Stimulated activated CD8-positive, alpha-beta memory T cell treated with anti-CD3 and anti-CD28 coated beads, Interleukin-15, amount 100 ng/mL, for 48 hours (primary cell): ENCODE measurements around the gene WNT7A.

Experiments
- DNase-seq, 2 donors: peaks; one replicate each; pipeline ENCODE4 v3.0.0-alpha.2; 2020; ENCODE audit warnings: low read depth in 2 of 2

WNT7A gene

DNA sequence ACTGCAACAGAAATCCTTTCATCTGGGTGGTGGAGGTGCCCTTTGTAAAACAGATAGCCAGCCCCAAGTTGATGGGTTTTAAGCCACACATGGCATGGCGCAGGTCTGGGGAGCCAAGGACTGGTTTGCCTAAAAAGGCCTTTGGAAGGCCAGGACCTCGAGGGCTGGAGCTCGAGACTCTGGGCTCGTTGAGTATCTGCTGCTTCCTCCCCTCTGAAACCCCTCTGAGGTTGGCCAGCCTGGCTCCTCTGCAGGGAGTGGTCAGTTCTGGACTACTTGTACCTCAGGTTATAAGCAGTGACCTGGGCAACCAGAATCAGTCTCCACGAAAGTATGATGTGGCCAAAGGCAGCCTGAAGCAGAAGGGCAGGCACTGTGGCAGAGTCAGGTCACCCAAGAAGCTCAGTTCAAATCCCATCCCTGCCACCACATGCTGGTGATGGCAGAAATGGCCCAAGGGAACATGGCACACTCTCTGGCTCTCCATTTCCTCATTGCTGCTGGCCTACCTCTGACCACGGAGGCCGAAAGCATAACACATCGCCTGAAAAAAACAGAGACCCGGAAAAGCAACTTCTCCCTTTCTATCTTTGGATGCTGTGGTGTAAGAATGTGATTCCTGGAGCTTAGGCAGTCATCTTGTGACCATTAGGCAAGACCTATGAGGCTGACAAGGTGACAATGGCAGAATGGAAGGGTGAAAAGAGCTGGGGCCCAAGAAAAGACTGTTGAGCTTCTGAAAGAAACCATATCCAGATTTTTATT is 51.2 kb downstream of the WNT7A start:
- DNase-seq, result no peak

DNA sequence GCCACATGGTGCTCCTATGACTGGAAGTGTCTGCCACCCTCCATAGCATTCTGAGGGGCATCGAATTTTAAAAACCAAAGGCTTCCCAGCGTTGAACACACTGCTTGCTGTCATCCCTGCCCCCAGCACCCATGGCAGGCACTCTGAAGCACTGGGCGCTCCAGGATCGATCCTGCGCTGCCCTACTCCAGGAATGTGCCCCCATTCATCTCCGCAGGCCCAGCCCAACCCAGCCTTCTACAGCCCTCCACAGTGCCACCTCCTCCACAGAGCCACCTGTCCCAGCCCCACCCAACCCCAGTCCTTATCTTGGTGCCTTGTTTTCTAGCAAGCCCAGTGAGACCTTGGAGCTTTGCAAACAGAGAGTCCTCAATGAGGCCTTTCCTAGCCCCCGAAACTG is 52.2 kb downstream of the WNT7A start:
- DNase-seq, result no peak

DNA sequence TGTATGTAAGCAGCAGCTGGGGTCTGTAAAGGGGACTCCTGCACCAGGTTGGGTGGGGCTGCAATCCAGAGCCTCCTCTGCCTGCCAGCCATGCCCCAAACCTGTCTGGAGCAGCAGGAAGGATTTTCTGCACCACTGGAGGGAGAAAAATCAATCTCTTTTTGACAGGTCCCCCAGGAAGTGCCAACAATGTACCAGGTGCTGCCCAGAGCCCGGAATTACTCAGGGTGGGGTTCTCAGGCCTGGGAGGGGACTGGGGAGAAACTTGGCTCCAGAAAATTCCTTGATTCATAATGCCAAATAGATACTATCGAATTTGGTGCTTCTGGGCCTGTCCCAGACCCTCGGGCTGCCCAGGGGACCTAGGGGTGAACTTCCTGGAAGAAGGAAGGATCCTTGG is 52.6 kb downstream of the WNT7A start:
- DNase-seq, result no peak

DNA sequence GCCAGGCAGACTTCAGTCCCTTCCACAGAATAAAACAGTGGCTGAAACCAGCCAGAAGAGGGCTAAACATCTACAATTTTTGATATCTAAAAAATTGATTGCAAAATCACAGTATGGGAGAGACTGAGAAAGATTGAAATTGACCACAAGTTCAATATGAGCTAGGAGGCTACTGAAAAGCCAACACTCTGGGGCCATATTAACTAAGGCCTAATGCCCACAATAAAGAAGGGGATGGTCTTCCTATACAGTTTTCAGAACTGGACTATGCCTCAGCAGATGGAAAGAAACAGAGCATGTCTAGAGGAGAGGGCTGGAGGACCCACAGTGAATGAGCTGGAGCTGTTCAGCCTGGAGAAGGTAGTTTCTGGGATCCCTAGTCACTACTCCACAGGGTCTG is 53.2 kb downstream of the WNT7A start:
- DNase-seq, result no peak

DNA sequence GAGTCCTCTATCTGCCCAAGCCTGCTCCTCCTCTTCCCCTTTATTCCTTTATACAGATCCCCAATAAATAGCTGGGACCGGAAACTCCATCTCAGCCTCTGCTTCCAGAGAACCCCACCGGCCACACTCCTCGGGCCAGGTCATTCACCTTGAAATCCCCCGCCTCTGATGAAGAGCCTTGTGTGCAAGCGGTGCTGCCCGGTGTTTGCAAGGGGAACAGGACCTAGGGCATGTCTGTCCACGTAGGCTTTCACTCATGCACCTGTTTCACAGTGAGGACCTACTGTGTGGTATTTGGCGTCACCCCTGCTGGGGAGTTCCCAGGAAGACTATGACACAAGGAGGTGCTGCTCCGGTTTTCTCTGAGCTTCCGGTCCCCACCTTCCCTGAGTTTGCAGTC is 54.0 kb downstream of the WNT7A start:
- DNase-seq, result no peak

DNA sequence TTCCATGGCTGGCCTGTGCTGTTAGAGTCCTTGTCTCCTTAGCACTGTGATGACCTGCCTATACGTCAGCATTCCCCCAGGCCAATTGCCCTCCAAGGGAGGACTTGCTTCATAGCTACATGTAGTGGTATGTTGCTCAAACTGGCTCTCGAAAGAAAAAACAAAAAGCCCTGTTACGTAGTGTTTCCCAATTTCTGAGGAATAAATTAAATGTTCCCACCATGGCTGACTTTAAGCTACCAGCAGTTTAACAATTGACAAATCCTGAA is 54.6 kb downstream of the WNT7A start:
- DNase-seq, result no peak

DNA sequence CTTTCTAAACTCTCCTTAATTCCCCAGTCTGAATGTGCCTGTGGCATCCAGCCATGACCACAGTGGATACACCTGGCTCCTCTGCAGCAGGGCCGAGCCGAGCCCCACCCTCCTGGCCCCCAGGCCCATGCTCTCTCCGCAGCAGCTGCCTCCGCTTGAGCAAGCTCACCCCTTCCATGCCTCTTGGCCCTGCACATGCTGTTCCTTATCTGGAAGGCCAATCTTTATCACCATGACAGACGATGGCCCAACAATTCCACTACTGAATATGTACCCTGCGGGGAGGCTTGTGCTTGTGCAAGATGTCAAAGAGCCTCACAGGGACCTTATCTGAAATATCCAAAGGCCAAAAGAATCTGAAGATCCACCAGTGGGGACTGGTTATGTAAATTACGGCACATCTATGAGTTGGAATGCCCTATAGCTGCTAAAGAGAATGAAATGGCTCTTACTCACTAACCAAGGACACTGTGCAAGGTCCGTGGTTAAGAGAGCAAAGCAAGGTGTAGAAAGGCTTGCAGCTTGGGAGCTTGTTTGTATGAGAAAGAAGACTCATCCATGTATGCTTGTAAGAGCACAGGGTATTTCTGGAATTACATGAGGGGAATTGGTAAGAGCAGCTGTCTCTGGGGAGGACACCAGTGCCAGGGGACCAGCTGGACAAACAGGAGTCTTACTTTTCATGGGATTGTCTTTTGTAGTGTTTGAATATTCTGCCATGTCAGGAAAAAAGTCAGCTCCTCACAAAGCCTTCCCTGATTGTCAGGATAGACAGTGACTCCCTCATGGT is 55.2 kb downstream of the WNT7A start:
- DNase-seq, result no peak

DNA sequence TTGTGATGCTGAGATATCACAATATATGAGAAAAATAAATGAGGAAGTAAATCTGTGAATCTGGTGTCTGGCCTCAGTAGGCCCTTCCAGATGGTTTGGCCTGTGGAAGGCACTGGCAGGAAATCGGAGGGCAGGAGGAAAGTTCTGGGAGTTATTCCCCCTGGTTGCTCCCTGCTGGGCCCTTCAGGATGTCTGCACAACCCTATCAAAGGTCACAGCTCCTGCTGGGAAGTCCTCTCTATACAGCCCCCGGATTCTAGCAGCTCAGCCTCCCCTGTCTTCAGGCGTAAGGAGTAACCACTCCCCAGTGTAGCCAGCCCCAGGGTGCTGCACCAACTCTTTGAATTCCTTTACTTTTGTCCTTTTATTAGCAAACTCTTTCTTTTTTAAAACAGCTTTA is 56.2 kb downstream of the WNT7A start:
- DNase-seq, result no peak

DNA sequence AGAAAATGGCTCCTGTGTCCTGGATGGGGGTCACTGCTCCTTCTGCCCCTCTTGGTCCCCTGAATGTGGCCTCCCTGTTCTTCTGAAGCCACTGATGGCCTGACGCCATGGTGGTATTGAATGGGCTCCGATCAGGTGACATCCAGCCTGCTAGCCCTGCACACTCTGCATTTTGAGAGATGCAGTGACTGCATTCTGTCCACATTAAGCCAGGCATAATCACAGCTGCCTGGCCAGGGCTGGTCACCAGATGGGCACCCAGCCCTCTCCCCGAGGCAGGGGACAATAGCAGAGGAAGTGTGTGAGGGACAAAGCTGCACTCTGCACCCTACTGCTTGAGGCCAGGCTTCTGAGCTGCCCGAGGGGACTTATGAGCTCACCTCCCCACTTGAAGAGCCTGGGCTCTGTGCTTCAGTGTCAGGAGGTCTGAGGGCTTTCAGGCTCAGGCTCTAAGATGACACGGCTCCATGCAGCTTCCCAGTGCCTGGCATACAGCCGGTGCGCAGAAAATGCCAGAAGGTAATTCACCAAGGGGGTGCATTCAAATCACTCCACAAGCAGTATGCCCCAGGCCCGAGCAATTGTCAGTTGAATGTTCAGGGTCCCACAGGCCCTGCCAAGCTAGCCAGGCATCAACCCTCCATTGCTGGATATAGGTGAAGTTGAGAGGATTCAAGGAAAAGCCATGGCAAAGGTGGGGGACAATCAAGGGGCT is 56.8 kb downstream of the WNT7A start:
- no peak for DNase-seq

DNA sequence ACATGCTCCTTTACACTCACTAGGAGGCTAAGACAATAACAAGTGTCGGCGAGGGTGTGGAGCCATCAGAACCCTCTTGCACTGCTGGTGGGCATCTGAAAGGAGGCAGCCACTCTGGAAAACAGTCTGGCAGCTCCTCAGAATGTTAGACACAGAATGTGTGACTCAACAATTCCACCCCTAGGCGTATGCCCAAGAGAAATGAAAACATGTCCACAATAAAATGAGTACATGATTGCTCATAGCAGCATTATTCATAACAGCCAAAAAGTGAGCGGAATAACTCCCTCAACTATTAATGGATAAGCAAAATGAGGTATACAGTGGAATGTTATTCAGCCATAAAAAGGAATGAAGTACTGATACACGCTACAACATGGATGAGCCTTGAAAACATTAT is 57.8 kb downstream of the WNT7A start:
- no peak for DNase-seq

DNA sequence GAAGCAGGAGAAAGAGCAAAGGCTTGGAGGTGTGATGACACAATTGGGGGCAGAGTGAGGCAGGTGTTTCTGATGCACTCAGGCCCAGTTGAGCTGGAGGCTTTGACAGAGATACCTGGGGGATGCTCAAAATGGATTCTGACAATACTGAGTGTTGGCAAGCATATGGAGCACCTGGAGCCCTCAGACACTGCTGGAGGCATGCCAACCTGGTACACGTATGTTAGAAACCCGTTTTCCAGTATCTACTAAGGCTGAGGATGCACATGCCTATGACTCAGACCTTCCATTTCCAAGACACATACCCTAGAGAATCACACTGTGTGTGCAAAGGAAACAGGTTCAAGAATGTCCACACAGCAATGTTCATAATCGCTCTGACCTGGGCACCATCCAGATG is 58.7 kb downstream of the WNT7A start:
- DNase-seq, result no peak

DNA sequence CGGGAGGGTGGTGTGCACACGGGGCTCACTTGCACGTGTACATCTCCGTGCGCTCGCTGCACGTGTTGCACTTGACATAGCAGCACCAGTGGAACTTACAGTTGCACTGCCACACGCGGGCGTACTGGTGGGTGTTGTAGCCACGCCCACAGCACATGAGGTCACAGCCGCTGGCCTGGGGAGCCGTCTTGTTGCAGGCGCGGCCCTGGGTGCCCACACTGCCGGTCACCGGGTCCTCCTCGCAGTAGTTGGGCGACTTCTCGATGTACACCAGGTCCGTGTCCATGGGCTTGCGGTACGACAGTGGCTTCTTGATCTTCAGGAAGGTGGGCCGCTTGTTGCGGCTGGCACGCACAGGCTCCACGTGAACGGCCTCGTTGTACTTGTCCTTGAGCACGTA is 61.0 kb downstream of the WNT7A start:
- DNase-seq, result no peak

DNA sequence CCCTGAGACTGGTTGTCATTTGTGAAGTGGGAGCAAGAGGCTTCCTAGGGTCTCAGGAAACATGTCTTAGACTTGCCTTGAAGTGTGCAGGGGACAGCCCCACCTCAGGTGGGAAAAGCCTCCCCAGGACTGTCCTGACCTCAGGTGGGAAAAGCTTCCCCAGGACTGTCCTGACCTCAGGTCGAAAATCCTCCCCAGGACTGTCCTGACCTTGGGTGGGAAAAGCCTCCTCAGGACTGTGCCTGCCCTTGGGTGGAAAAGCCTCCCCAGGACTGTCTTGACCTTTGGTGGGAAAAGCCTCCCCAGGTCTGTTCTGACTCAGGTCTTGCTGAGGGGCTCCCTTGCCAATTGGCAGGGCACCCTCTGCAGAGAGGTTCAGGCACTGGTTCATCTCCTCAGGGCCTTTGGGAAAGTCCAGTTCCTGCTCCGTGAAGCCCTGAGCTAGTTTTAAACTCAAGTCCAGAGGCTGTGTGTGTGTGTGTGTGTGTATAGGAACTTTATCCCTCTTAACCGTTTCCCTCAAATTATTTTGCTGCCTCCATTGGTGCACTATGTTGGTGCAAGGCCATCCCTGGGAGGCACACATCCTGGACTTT is 64.7 kb downstream of the WNT7A start:
- DNase-seq, result no peak

DNA sequence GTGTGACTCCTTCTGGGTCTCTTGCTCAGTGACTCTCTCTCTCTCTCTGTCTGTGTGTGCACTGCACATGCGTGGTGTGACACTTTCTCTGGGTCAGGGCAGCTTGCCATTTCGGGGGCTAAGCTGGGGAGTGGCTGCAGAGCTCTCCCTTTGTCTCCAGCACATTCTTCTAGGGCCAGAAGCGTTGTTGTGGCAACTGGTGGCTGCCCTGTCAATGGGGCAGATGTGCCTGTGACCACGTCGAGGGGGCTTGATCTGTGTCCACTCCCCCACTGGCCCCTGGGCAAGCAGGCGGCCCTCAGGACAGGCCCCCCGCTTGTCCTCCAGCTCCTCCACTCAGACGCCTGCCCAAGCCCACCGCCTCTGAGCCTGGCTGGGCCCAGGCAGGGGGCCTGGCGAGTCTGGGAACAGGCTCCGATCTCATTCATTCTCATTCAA is 67.8 kb downstream of the WNT7A start:
- no peak for DNase-seq

DNA sequence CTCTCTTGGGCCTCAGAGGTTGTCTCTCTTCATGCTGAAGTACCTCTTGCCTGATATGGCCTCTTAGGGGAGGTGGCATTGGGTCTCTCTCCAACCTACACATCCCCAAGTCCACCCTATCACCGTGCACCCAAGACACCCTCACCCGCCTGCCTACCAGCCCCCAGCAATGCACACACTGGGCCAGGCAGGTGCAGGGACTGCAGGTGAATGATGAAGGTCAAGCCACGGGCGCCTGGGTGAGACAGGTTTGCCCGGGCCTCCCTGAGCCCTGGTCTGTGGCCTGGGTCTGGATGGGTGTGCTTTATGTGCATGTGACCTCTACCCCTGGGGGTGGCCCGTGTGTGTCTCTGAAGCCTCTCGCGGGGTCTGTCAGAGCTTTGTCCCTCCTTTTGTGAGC is 68.3 kb downstream of the WNT7A start:
- DNase-seq, result no peak

DNA sequence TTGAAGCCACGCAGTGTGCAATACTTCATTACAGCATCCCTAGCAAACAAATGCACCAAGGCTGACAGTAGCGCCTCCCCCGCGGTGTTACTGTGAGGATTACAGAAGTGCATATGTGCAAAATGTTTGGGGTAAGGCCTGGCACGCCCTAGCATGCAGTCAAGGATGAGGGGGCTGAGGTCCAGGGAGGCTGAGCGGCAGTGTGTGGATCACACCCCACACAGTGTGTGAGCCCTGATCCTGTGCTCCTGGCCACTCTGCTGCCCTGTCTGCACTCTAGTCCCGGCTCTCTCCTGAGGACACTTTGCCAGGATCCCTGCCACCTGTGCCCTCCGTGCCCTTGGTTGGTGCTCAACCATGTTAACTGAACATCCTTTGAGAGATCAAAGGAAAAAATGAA is 71.3 kb downstream of the WNT7A start:
- no peak for DNase-seq

DNA sequence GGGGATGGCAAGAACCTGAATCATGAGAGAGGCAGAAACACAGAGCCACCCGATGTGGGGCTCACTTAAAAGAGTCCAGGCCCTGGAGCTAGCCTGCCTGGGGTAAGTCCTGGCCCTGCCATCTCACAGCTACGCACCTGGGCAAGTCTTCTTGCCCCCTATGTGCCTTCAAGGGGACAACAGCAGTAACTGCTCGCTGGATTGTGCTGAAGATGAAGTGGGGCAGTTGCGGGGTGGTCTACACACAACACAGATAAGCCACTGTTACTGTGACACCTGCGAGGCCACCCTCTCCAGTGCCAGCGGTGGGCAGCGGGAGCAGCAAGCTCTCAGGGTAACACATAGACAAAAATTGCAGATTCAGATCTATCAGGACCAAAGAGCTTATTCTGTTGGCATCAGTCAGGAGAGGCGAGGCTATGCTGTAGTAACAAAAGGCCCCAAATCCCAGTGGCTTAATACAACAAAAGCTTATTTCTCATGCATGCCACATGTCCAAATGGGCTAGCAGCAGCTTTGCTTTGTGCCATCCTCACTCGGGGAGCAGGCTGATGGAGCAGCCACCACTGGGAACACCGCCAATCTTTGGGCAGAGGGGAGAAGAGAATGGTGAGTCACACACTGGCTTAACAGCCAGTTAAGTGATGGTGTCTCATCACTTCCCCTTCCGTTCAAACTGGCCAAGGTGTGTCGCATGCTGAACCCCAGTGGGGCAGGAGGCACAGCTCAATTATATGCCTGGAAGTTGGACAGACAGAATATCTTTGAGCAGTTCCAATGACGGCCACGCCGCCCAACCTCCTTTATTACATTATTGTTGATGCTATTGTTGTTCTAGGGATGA is 78.3 kb downstream of the WNT7A start:
- DNase-seq, result no peak

DNA sequence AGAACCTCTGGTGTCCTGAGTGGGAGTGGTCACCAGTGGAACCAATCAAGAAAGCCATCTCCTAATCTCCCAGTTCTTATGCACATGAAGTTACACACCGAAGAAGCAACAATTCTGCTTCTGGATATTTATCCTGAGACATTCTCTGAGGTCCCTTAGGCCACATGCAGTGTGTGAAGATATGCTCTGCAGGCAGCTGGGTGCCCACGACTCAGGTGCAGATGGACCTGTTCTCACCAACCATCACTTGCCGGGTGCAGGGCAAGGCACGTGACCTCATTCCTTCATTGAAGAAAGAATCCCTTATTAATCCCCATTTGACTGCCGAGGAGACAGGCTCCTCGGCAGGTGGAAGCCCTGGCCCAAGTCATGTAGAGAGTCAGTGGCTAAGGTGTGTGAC is 79.8 kb downstream of the WNT7A start:
- no peak for DNase-seq

DNA sequence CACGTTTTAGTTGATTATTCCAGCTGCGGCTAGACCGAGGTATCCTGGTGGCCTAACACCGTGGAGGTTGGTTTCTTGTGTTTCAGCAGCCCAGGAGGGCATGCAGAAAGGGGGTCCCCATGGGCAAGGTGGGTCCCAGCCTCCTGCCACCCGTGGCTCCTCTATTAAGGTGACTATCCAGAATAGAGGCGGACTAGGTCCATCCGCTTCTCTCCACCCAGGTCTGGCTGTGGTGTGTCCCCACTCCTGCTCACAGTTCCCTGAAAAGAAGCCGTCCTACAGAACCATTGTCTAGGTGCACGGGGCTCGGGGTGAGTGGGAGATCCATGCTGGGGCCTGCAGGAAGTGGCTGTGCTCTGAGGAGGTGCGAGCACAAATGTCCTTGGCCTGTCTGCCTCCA is 81.5 kb downstream of the WNT7A start:
- no peak for DNase-seq

DNA sequence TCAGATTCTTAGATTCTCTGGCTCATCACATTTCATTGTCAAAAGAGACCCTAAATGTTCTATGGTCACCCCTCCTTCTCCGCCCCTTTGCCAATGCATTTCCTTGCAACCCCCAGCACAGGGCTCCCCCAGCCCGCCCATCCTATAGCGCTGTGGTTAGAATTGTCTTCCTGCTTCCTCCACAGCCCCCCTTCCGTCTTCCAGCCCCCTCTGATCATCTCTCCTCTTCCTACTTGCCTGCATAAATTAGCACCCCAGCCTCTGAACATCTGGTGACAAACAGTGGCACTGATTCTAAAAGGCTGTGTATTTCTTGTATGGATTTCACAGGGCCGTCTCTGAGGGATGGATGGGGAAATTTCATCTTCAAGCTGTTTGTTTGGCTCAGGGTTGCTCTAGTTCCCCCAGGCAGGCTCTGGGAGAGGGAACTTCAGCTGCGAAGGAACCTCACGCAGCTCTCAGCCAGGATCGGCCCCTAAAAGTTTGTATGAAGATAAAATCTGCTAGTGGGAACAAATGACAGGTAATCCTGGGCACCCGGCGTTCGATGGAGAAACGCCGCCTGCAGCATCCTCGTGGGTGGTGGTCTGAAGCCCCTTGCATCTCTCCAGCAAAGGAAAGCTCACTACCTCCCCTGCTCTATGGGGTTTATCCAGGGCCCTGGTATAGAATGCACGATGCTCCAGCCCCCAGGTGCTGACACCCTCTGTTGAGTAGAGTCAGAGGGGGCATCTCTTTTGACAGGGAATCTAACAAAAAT is 83.0 kb downstream of the WNT7A start:
- no peak for DNase-seq

DNA sequence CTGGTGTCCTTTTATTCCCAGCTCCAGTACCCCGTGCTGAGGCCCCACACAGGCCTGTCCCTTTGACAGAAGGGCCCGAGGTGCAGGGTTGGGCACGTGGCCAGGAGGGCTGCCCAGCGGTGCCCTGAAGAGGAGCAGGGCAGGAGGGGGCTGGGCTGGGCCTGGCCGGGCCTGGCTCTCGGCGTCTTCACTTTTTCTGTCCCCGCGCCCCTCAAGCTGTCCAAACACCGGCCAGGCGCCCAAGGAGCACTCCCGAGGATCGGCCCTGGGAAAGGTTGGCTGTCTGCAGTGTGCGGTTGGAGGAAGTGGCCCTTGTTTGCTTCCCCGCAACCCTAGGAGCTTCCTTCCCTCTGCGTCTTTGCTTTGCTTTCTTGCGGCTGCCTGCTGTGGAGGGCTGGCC is 84.1 kb downstream of the WNT7A start:
- no peak for DNase-seq
